ENCODE measurements around the gene ETV1.

DNA sequence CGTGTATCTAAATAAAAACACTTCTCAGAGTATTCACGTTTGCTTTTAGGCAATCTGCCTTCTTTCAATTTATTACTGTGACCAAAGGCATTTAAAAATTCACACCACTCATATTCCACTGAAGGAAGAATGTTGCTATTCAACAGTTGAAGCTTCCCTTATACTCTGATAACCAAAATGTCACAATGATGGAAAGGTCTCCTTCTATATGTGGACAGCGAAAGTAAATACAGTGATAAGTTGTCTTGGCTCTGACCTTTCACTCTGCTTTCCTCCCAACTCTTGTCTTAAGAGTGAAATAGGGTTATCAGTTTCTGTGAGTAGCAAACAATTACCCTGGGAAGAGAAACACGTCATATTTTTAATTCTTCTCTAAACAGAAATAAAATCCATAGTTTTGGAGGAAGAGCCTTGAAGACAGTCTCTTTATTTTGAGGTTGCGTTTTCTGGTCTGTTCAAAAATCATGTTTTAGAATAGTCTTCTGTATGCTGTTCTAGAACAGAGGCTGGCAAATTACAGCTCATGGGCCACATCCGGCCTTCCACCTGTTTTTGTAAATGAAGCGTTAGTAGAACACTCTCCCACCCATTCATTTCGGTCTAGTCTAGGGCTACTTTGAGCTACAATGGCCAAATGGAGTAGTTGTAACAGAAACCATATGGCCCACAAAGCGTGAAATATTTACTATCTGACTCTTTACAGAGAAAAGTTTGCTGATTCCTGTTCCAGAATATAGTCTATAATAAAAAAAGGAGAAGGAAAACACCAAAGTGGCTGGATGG is 41.3 kb downstream of the ETV1 start:
- TF ChIP-seq, protein P1, sequence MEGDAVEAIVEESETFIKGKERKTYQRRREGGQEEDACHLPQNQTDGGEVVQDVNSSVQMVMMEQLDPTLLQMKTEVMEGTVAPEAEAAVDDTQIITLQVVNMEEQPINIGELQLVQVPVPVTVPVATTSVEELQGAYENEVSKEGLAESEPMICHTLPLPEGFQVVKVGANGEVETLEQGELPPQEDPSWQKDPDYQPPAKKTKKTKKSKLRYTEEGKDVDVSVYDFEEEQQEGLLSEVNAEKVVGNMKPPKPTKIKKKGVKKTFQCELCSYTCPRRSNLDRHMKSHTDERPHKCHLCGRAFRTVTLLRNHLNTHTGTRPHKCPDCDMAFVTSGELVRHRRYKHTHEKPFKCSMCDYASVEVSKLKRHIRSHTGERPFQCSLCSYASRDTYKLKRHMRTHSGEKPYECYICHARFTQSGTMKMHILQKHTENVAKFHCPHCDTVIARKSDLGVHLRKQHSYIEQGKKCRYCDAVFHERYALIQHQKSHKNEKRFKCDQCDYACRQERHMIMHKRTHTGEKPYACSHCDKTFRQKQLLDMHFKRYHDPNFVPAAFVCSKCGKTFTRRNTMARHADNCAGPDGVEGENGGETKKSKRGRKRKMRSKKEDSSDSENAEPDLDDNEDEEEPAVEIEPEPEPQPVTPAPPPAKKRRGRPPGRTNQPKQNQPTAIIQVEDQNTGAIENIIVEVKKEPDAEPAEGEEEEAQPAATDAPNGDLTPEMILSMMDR (IDR thresholded peaks at IDR 0.05): no peak
- no peak for TF ChIP-seq POLR2A (IDR thresholded peaks at IDR 0.05)
- no peak for TF ChIP-seq POLR2AphosphoS5 (IDR thresholded peaks at IDR 0.05)
- TF ChIP-seq EP300 (IDR thresholded peaks at IDR 0.05; ENCODE audit: low read depth): no peak
